Right lobe of liver (tissue), 6 donors: ENCODE data around the gene NXNL2. TPM values are rescaled to one million over a fixed set of nuclear protein-coding genes. Genes with fewer than 3 reads are reported as not detected.

Source experiments
- ATAC-seq, 4 donors: fragments of 200-7000 bp; cut with Tn5 transposase; one replicate each; pipeline ENCODE4 v1.9.1; 2020; ENCODE audit warnings: mild to moderate bottlenecking in 4 of 4, moderate library complexity in 4 of 4
- DNase-seq, 3 donors: peaks; one replicate each; pipeline ENCODE4 v3.0.0-alpha.2; 2020
- H3K27ac ChIP-seq, 3 donors: fragments of 200-600 bp; one replicate each; pipeline ENCODE4 v1.8.0; 2022
- H3K27me3 ChIP-seq, 2 donors: fragments of 200-600 bp; one replicate each; pipeline ENCODE4 v1.8.0; 2022
- H3K36me3 ChIP-seq, 4 donors: fragments of 200-600 bp; sonication (generic) in 1 of 4; one replicate each; pipeline versions ENCODE4 v1.5.1 to v1.8.0; 2017 to 2022; ENCODE audit warnings: control low read depth in 1 of 4
- H3K4me1 ChIP-seq, 4 donors: fragments of 200-600 bp; sonication (generic) in 1 of 4; one replicate each; pipeline versions ENCODE4 v1.5.1 to v1.8.0; 2017 to 2022; ENCODE audit warnings: control low read depth in 1 of 4
- H3K4me3 ChIP-seq, 3 donors: fragments of 200-600 bp; one replicate each; pipeline ENCODE4 v1.8.0; 2022
- H3K9me3 ChIP-seq, 4 donors: fragments of 200-600 bp; sonication (generic) in 1 of 4; one replicate each; pipeline versions ENCODE4 v1.5.1 to v1.8.0; 2017 to 2022; ENCODE audit warnings: control low read depth in 1 of 4
- POLR2A ChIP-seq: fragments of 450-650 bp; IDR thresholded peaks from one replicate; pipeline ENCODE4 v1.6.1; 2017; ENCODE audit warnings: antibody characterized with exemption, mild to moderate bottlenecking
- WGBS: methylation state at CpG from one replicate; pipeline ENCODE4 v1.1.6; 2018; ENCODE audit warnings: low coverage, low lambda C conversion rate; ENCODE audit not compliant: insufficient coverage; ENCODE audit errors: missing lambda C conversion rate; 5-methylcytosine and 5-hydroxymethylcytosine counted together
- intact Hi-C, 2 donors: fragments of 100-400 bp; cut with DNase I; formaldehyde crosslinking; loops; one replicate each; pipeline versions ENCODE4 v1.11.2 to v1.14.1; 2022
- total RNA-seq, 6 experiments: library from RNA; depleted of rRNA in 2 of 6; stranded (reverse); fragments of >200 nt in 2 of 6; fragmentation: NEBNext Ultra II Directional in 3 of 6; extraction: Animal tissue kit (Norgen Biotek cat#: 25700) in 3 of 6; gene quantifications; one replicate each; pipeline versions ENCODE4 v1.1.0 to v1.2.4, GENCODE V29; 2016 to 2023
- TF ChIP-seq, protein P1 (sequence below), 4 donors: fragments of 200-600 bp in 3 of 4; fragments of 450-650 bp in 1 of 4; IDR thresholded peaks; one replicate each; pipeline versions ENCODE4 v1.5.1 to v1.8.0; 2016 to 2022; ENCODE audit warnings: antibody characterized with exemption in 4 of 4, mild to moderate bottlenecking in 2 of 4
- donor health status: DM: no; HTN: yes; CAD: no.
- donor health status: DM: no; HTN: no; CAD: no.
- donor health status: DM: no; HTN: no; CAD: no.
- donor health status: DM: no; HTN: yes; CAD: no.
- donor health status: DM: no; HTN: yes; CAD: no.

NXNL2 gene
- total RNA-seq, 6 experiments from 2014 or later, result not detected

DNA sequence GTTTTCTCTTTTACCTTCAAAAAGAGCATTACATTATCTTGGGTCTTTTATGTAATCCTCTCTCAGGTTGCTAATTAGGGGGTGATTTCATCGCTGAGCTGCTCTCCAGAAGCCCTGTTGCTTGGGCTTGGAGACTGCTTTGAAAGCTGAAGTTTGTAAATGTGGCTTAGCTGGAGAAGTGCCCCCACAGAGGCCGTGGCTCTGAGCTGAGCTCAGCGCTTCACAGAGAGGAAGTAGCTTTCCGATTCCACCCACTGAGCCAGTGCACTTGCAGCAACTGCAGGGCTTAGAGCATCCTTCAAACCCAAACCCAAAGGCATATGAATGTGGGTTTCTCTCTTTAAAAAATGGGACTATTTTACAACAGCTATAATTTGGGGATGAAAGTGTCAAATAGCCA is 13.7 kb upstream of the NXNL2 start:
- intact Hi-C loops, result no loop called here
- DNase-seq (no peak), ATAC-seq (peak; percentile 37 to 70 (median 58))
- Histone ChIP-seq H3K36me3 (no peaks in the 10 kb centered on the region), H3K4me1 (no peaks in the 10 kb centered on the region), H3K4me3 (no peak overlapping the region), H3K9me3 (no peaks in the 10 kb centered on the region), H3K27ac (no peak overlapping the region), H3K27me3 (no peaks in the 10 kb centered on the region)
- TF ChIP-seq, protein P1, sequence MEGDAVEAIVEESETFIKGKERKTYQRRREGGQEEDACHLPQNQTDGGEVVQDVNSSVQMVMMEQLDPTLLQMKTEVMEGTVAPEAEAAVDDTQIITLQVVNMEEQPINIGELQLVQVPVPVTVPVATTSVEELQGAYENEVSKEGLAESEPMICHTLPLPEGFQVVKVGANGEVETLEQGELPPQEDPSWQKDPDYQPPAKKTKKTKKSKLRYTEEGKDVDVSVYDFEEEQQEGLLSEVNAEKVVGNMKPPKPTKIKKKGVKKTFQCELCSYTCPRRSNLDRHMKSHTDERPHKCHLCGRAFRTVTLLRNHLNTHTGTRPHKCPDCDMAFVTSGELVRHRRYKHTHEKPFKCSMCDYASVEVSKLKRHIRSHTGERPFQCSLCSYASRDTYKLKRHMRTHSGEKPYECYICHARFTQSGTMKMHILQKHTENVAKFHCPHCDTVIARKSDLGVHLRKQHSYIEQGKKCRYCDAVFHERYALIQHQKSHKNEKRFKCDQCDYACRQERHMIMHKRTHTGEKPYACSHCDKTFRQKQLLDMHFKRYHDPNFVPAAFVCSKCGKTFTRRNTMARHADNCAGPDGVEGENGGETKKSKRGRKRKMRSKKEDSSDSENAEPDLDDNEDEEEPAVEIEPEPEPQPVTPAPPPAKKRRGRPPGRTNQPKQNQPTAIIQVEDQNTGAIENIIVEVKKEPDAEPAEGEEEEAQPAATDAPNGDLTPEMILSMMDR (IDR thresholded peaks at IDR 0.05), result no peak
- TF ChIP-seq POLR2A, result no peak
- 33% methylated on average over 4 of the region's 4 CpGs for WGBS

DNA sequence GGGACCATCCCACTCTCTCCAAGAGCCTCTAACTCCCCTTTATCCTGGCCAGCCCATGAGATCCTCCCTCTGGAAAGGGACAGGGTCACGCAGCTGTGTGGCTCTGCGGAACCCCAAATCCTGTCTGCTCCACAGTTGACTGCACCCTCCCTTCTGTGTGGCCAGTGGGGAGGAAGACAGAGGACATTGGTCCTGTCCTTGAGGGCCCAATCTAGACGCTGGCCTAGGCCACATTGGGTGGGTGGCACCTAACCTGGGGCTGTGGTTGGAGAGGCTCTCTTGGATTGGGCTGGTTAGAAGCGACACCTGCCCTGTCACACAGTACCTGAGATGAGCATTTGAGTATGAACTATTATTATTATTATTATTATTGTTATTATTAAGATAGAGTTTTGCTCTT is 12.6 kb upstream of the NXNL2 start:
- DNase-seq (no peak), ATAC-seq (peak in 1 of 4 donors; percentile 17)
- Histone ChIP-seq H3K27me3 (no peaks in the 10 kb centered on the region), H3K4me3 (no peak overlapping the region), H3K9me3 (no peaks in the 10 kb centered on the region), H3K36me3 (no peaks in the 10 kb centered on the region), H3K4me1 (no peaks in the 10 kb centered on the region), H3K27ac (no peak overlapping the region)
- WGBS, result 100% methylated on average over 3 of the region's 4 CpGs
- intact Hi-C loops, result no loop called here
- TF ChIP-seq, protein P1 (IDR thresholded peaks at IDR 0.05), result no peak
- TF ChIP-seq POLR2A, result no peak

DNA sequence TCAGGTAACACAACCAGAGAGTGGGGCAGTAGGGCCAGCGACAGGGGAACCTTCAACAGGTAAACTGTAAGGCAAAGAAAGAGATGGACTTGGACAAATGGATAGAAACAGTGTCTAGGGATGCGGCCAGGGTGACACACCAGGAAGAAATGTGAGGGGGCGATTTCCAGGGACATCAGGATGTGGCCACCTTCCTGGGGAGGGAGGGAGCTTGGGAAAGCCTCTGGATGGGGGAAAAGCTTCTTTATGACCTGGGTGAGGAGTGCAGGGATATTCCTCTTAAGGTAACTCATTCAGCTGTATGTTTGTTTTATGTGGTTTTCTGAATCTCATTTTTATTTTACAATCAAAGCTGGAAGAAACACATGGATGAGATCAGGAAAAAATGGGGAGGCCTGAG is 11.9 kb upstream of the NXNL2 start:
- Histone ChIP-seq H3K9me3 (no peaks in the 10 kb centered on the region), H3K36me3 (no peaks in the 10 kb centered on the region), H3K4me1 (no peaks in the 10 kb centered on the region), H3K27me3 (no peaks in the 10 kb centered on the region), H3K27ac (no peak overlapping the region), H3K4me3 (no peak overlapping the region)
- TF ChIP-seq POLR2A, result no peak
- TF ChIP-seq, protein P1 (IDR thresholded peaks at IDR 0.05), result no peak
- intact Hi-C loops, result no loop called here
- ATAC-seq, result no peak
- WGBS, result 33% methylated on average over 1 of the region's 3 CpGs
- DNase-seq, result no peak

DNA sequence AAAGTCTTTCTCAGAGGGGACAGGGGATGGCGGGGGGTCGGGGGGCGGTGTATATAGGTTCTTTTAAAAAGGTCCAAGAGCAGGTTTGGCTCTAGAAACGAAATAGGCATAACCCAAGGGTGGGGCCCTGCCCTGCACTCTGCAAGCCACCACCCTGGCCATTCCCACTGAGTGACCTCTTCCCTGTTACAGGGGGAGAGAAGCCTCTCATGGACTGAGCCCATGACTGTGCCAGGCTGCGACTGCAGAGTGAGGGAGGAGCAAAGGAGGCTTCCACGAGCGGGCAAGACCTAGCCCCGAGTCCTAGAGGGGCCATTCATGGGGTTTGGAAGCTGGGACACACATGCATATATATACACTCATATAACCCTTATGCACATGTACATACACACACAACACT is 10.1 kb upstream of the NXNL2 start:
- ATAC-seq, result no peak
- 72% methylated on average over 4 of the region's 8 CpGs for WGBS
- intact Hi-C loops, result no loop called here
- H3K4me1 ChIP-seq, result no peaks in the 10 kb centered on the region
- TF ChIP-seq, protein P1 (IDR thresholded peaks at IDR 0.05), result no peak
- TF ChIP-seq POLR2A, result no peak
- H3K36me3 ChIP-seq, result no peaks in the 10 kb centered on the region
- no peak overlapping the region for H3K27ac ChIP-seq
- DNase-seq, result no peak
- no peaks in the 10 kb centered on the region for H3K27me3 ChIP-seq
- H3K9me3 ChIP-seq, result no peaks in the 10 kb centered on the region
- H3K4me3 ChIP-seq, result no peak overlapping the region

DNA sequence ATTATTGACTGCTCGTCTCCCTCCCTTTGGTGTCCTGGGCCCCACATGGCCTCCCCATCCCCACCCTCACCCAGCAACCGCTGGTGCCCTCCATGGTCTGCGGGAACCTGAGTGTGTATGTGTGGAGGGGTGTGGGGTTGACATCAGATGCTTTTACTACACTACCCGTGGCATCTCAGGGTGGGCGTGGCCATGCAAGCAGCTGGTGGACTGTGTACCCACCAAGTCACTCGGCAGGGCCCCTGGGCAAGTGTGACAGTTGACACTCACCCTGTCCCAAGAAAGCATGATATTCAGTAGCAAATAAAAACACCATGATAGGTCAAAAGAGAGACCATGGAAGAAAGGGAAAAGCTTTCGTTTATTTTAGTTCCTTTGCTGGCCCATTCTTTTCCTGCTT is 7.4 kb upstream of the NXNL2 start:
- no peaks in the 10 kb centered on the region for H3K36me3 ChIP-seq
- ATAC-seq (no peak), DNase-seq (no peak)
- TF ChIP-seq, protein P1 (IDR thresholded peaks at IDR 0.05), result no peak
- TF ChIP-seq POLR2A, result no peak
- no peak overlapping the region for H3K4me3 ChIP-seq
- no peaks in the 10 kb centered on the region for H3K4me1 ChIP-seq
- H3K27ac ChIP-seq, result no peak overlapping the region
- no peaks in the 10 kb centered on the region for H3K9me3 ChIP-seq
- no peaks in the 10 kb centered on the region for H3K27me3 ChIP-seq
- 57% methylated on average over 3 of the region's 7 CpGs for WGBS
- intact Hi-C loops, result no loop called here
